Thoracic aorta (tissue), 2 donors: Measurements from ENCODE around the gene BCL11A. TPM values are rescaled to one million over a fixed set of nuclear protein-coding genes. Genes with fewer than 3 reads are reported as not detected.

Experiments used
- ATAC-seq: fragments of 150-250 bp; one replicate; pipeline ENCODE4 v1.8.0; 2017; ENCODE audit warnings: low read depth; ENCODE audit not compliant: insufficient number of reproducible peaks, low FRiP score
- DNase-seq: peaks from one replicate; pipeline ENCODE4 v3.0.0-alpha.2; 2020; ENCODE audit warnings: low spot score
- H3K27ac ChIP-seq, 2 donors: fragments of 200-600 bp; sonication (generic); 1 replicate in 1 of 2; 2 replicates in 1 of 2; pipeline ENCODE4 v1.5.1; 2016; ENCODE audit warnings: mild to moderate bottlenecking in 2 of 2, moderate library complexity in 2 of 2
- H3K27me3 ChIP-seq: fragments of 200-600 bp; sonication (generic); replicated peaks from 2 replicates; pipeline ENCODE4 v1.6.0; 2016; ENCODE audit warnings: mild to moderate bottlenecking; ENCODE audit not compliant: insufficient read depth
- H3K36me3 ChIP-seq: fragments of 200-600 bp; sonication (generic); one replicate; pipeline ENCODE4 v1.5.1; 2016
- H3K4me1 ChIP-seq, 2 donors: fragments of 200-600 bp; sonication (generic); 1 replicate in 1 of 2; 2 replicates in 1 of 2; pipeline versions ENCODE4 v1.5.1 to v1.6.0; 2016; ENCODE audit warnings: low read depth in 2 of 2, mild to moderate bottlenecking in 1 of 2; ENCODE audit not compliant: control insufficient read depth in 1 of 2
- H3K4me3 ChIP-seq: fragments of 200-600 bp; sonication (generic); 2 replicates; pipeline ENCODE4 v1.5.1; 2016; ENCODE audit warnings: mild to moderate bottlenecking
- H3K9me3 ChIP-seq: fragments of 200-600 bp; sonication (generic); 2 replicates; pipeline ENCODE4 v1.5.1; 2016
- CTCF ChIP-seq: fragments of 200-600 bp; sonication (generic); IDR thresholded peaks from one replicate; pipeline ENCODE4 v1.5.1; 2019; ENCODE audit warnings: antibody characterized with exemption
- total RNA-seq, 2 donors: library from RNA; depleted of rRNA; stranded (reverse); fragments of >200 nt; gene quantifications; one replicate each; pipeline versions ENCODE4 v1.1.0 to v1.2.3, GENCODE V29; 2016

The BCL11A gene
- total RNA-seq, 2 donors from 2014 or later = 0.41 to 0.99 TPM

- no peaks in the 10 kb centered on the region for H3K27me3 ChIP-seq
- no peak overlapping the region for H3K27ac ChIP-seq
These were observed 20.1 kb downstream of the BCL11A start for GRCh38 chr2:60533101-60534051.

DNA sequence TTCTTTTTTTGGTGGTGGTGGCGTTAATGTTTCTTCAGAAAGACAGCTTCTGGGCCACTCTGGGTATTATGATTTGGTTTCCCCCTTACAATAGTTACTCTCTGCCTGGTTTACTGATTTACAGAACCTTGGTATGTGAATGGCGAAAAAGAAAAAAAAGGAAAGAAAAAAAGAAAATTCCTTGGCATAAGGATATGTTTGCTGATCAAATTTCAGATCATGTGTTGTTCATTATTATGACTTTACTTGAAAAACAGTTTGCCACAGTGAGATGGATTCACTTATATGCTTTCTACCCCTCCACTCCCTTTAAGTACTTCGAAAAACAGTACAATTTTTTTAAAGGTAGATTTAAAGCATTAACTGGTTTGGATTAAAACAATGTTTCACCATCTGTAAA is 21.0 kb downstream of the BCL11A start:
- no peak for ATAC-seq
- H3K36me3 ChIP-seq = no peaks in the 10 kb centered on the region
- H3K27me3 ChIP-seq = no peaks in the 10 kb centered on the region
- H3K4me1 ChIP-seq = no peaks in the 10 kb centered on the region
- no peak for DNase-seq
- no peak overlapping the region for H3K4me3 ChIP-seq
- H3K27ac ChIP-seq = no peak overlapping the region
- H3K9me3 ChIP-seq = no peaks in the 10 kb centered on the region
- TF ChIP-seq CTCF = no peak

More at GRCh38 chr2:60533101-60534051, 20.1 kb downstream of the BCL11A start:
- Histone ChIP-seq H3K4me1 (no peaks in the 10 kb centered on the region), H3K9me3 (no peaks in the 10 kb centered on the region), H3K36me3 (no peaks in the 10 kb centered on the region), H3K4me3 (no peak overlapping the region)
- no peak for ATAC-seq
- DNase-seq = no peak
- no peak for TF ChIP-seq CTCF

- Histone ChIP-seq H3K9me3 (no peaks in the 10 kb centered on the region), H3K27me3 (no peaks in the 10 kb centered on the region), H3K4me1 (no peaks in the 10 kb centered on the region), H3K36me3 (no peaks in the 10 kb centered on the region), H3K4me3 (no peak overlapping the region), H3K27ac (no peak overlapping the region)
- DNase-seq (no peak), ATAC-seq (no peak)
- no peak for TF ChIP-seq CTCF
These were observed 21.7 kb downstream of the BCL11A start for GRCh38 chr2:60531701-60532133.

DNA sequence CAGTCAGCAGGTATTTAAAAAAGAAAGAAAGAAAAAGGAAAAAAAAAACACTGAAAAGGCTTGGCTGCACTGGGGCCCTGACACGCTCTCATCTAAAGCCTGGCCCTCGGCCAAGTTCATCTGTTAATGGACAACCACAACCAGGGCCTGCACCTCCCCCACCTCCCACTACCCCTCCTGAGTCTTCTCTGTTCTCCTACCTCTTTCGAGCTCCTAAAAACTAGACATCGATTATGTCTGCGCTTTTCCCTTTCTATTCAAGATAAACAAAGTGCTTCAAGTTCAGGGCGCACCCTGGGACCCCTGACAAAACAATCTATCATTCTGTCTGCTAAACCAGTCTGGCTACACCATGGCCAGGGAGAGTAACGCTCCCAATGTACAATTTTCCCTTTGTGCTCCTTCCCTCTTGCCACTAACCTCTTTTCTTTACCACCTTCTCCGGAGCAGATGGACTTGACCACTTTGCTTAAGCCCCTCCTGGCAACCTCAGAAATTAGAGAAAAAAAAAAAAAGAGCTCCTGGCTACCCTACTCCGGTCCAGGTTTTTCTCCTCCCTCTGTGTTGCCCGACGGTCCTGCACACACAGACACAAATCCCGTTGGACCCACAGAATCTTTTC is 22.7 kb downstream of the BCL11A start:
- Histone ChIP-seq H3K4me3 (no peak overlapping the region), H3K27ac (no peak overlapping the region), H3K36me3 (no peaks in the 10 kb centered on the region), H3K27me3 (no peaks in the 10 kb centered on the region), H3K9me3 (no peaks in the 10 kb centered on the region), H3K4me1 (no peaks in the 10 kb centered on the region)
- DNase-seq (no peak), ATAC-seq (no peak)
- no peak for TF ChIP-seq CTCF

GRCh38 chr2:60529785-60530627 is 23.4 kb downstream of the BCL11A start:
- no peak for DNase-seq
- Histone ChIP-seq H3K27me3 (no peaks in the 10 kb centered on the region), H3K36me3 (no peaks in the 10 kb centered on the region), H3K4me1 (no peaks in the 10 kb centered on the region), H3K4me3 (no peak overlapping the region), H3K27ac (no peak overlapping the region), H3K9me3 (no peaks in the 10 kb centered on the region)
- no peak for TF ChIP-seq CTCF
- ATAC-seq = no peak
